ENCODE results near the gene YTHDC1.
A peak's percentile ranks its signal among the peaks of the same experiment; 100 is the strongest.
"Not testable (repeated sequence)": the region's sequence is repeated elsewhere in the genome, so short reads cannot be mapped to it uniquely, and the experiment has no call there.

YTHDC1 gene

DNA sequence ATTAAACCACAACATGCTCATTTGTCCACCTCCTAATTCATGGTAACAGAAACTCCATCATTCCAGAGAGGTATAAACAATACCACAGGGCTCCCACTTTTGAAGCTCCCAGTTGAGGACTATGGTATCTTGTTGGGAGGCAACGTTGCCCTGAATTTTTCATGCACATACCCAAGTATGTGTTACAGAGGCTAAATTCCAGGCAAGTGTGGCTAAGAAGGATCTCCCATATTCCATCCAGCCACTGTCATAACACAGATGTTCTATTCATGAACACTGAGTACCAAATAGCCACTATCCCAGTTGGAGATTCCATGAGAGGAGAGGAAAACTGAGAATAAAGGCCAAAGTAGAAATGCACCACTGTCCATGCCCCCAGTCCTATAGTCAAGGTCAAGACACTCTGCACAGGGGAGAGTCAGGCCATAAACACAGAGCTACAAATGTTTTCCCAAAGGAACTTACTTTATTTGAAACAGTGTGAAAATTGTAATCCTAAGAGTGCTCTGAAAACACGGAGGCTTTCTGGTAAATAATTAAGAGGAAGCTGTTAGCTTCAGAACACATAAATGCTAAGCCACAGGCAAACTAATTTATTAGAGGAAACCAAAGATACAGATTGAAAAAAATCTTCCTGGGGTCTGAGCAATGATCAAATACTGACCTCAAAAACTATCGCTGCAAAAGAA is 62.0 kb downstream of the YTHDC1 start:
- FAIRE-seq = no peak

DNA sequence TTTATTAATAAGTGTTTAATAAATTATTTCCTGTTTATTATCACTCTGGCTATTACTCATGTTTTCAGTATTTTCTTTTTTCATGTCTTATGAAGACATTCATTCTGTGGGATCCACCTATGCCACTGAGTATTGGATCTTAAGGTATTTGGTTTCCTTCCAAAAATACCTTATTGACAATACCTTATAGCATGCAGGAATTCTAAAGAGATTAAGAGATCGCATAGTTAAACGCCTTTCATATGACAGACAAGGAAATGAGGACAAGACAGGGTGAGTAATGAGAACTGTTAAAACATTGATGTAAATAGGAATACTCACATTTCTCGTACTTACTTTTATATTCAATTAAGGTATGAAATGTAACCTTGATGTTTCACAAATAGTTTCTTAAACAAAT is 66.2 kb downstream of the YTHDC1 start:
- no peak for FAIRE-seq

DNA sequence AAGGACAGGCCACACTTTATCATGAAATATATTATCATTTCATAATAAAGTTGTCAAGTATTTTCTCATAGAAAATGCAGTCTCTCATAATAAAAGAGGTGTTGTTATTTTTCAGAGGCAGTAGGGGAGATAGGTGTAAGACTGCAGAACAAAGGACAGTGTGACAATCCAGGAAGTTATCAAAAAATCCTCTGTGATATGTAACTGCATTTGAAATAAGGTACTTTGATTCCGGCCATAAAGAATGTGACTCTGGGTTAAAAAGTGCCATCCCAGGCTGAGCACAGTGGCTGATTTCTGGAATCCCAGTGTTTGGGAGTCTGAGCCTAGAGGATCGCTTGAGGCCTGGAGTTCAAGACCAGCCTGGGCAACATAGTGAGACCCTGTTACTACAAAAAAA is 66.8 kb downstream of the YTHDC1 start:
- no peak for FAIRE-seq

DNA sequence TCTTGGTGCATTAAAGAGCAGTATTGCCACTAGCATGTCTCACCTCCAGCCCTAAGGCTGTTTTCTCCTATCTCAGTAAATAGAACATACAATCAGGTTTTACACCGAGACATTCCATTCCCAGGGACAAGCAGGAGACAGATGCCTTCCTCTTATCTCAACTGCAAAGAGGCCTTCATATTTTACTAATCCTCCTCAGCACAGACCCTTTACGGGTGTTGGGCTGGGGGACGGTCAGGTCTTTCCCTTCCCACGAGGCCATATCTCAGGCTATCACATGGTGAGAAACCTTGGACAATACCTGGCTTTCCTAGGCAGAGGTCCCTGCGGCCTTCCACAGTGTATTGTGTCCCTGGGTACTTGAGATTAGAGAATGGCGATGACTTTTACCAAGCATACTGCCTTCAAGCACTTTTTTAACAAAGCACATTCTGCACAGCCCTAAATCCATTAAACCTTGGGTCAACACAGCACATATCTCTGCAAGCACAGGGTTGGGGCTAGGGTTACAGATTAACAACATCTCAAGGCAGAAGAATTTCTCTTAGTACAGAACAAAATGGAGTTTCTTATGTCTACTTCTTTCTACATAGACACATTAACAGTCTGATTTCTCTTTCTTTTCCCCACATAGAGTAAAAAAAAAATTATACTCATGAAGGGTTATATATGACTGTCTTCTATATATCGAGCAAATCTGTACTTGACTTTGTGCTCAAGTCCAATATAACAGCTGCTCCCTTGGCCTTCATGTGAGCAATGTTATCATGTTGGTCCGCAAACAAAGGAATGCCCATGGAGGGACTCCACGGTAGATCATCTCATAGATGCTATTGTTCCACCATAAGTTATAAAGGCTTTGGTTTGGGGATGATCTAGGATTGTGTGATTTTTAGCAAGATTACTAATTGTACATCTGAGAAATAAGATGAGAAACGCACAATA is 67.8 kb downstream of the YTHDC1 start:
- not testable (repeated sequence) for FAIRE-seq

DNA sequence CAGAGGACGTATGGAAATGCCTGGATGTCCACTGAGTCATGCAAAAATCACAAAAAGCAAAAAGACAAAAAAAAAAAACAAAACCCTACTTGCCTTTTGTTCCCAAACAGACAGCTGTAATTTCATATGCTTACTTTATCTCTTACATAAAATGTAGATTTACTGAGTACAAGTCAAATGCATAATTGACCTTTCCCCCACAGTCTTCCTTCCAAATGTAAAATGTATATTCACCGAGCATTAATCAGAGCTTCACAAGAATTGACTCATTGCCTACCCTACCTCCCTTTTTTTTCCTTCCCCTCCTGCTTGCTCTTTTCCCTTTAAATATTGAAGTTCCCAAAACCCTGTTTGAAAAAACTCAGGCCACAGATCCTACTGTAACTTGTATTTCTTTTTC is 71.9 kb downstream of the YTHDC1 start:
- FAIRE-seq = no peak

DNA sequence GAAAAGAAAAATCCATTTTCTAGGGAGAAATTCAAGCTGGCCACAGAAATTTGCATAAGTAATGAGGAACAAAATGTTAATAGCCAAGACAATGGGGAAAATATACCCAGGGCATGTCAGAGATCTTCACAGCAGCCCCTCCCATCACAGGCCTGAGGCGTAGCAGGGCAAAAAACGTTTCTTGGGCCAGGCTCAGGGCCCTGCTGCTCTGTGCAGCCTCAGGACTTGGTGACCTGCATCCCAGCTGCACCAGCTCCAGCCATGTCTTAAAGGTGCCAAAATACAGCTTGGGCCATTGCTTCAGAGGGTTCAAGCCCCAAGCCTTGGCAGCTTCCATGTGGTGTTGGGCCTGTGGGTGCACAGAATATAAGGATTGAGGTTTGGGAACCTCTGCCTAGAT is 72.3 kb downstream of the YTHDC1 start:
- no peak for FAIRE-seq

DNA sequence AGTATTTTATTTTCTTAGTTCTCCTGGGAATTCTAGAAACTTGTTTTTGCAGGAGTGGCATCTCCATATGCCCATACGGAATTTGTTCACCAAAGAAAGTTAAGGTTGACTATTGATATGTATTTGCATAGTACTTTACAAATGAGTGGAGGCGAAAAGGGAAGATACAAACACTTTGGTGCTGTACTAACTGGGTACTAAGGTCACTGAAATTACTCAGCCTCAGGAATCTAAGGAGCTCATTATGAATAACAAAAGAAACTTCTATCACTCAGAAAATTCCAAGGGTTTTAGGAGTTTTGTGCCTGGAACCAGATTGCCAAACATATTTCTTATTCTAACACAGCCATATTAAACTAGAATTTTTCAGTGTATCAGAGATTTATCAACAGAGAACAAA is 77.0 kb downstream of the YTHDC1 start:
- FAIRE-seq = no peak

DNA sequence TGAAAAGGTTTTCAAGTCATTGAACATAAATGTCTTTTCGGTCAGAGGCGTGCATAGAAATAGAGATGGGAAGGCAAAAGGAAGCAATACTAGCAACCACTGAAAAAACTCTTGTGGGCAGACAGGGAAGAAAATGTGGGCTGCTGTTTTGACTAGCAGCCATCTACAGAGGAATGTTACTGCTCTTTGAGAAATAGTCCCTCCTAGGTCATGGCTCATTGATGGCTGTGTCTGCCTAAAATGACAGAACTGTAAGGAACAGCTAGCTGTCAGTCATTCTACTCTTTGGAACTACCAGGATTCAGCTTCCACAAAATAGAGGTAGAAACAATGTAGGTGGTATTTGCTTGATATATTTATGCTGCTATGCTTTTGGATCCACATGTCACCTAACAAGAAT is 77.5 kb downstream of the YTHDC1 start:
- no peak for FAIRE-seq

DNA sequence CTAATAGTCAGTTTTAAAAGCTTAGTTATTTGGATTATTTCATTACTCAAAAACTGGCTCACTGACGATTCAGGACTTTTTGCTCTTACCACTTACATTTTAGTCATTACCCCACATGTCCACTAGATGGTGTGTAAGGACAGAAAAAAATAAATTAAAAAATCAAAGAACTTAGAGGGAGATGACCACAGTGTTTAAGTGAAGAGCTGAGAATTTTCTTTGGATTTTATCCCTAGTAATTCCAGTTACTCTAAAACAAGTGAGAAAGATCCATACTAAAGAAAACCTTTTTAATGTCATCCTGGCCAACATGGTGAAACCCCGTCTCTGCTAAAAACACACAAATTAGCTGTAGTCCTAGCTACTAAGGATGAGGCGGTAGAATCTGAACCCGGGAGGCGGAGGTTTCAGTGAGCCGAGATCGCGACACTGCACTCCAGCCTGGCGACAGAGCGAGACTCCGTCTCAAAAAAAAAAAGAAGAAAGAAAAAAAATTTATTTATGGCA is 78.0 kb downstream of the YTHDC1 start:
- FAIRE-seq = peak; percentile 62

DNA sequence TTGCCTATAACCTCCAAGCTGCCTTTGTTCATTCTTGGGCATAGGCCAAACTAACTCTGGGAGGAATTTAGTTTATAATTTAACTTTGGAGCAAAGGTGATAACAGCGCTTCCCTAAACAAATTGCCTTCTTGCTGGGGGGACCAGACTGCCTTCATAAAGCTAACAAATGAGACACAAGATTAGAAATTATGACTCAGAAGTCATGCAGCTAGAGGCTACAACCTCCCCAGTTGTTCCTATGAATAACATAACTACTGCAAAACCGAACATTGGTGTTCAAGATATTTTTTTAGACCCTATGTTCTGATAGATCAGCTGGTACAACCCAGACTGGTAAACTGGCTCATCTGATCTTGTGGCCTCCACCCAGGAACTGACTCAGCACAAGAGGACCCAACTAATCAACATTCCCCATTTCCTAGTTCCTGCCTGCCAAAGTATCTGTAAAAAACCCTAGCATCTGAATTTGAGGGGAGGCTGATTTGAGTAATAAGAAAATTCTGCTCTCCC is 82.4 kb downstream of the YTHDC1 start:
- no peak for FAIRE-seq

DNA sequence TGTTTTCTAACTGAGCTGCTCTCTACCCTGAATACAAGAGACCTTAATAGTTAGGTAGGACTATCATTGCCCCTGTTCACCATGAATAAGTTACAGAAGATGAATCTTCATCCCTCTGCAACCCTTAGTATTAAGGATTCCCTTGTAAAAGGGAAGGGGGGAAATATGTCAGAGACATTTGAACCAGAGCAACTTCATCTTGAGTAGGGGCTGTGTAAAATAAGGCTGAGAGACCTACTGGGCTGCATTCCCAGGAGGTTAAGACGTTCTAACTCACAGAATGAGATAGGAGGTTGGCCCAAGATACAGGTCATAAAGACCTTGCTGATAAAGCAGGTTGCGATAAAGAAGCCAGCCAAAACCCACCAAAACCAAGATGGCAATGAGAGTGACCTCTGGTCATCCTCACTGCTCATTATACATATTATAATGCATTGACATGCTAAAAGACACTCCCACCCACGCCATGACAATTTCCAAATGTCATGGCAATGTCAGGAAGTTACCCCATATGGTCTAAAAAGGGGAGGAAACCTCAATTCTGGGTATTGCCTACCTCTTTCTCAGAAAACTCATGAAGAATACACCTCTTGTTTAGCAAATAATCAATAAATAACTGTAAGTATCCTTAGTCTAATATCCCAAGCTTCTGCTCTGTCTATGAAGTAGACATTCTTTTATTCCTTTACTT is 84.9 kb downstream of the YTHDC1 start:
- FAIRE-seq = no peak
